HepG2 (cell line): ENCODE measurements around the gene ALDH3B1. TPM values are rescaled to one million over a fixed set of nuclear protein-coding genes. Genes with fewer than 3 reads are reported as not detected.

Source experiments
- ATAC-seq: fragments of 200-7000 bp; cut with Tn5 transposase; 3 replicates; pipeline ENCODE4 v1.9.1; 2020; ENCODE audit warnings: mild to moderate bottlenecking, moderate library complexity
- BruUV-seq: library from RNA; stranded (reverse); fragments of 400-500 nt; replicated peaks from 2 replicates; lab custom pipeline; 2021; lab: Mats Ljungman, UMichigan
- CTCF ChIA-PET: fragments of 300-600 bp; formaldehyde crosslinking; extraction: SDS; loops from one replicate; lab custom pipeline; 2021; ENCODE audit warnings: low total read pairs, inconsistent platforms, low intra/inter-chr PET ratio; lab: Yijun Ruan, JAX
- POLR2A ChIA-PET: fragments of 350-600 bp; sonication (Branson Sonifier 250); formaldehyde crosslinking; loops from one replicate; lab custom pipeline; 2020; ENCODE audit warnings: antibody characterized with exemption, inconsistent platforms; lab: Yijun Ruan, JAX
- DNase-seq: peaks from one replicate; pipeline ENCODE4 v3.0.0-alpha.2; 2015; ENCODE audit warnings: low spot score
- FAIRE-seq: peaks from 3 replicates; lab custom pipeline; 2011; peaks lifted over from hg19 to GRCh38; lab: Jason Lieb, UNC
- H2AFZ ChIP-seq: one replicate; pipeline ENCODE4 v1.6.1; 2011; ENCODE audit warnings: low read length, inconsistent platforms
- H3K27ac ChIP-seq: fragments of 300-600 bp; 3 replicates; pipeline ENCODE4 v1.8.0; 2011; ENCODE audit warnings: mixed run types, mild to moderate bottlenecking, mixed read lengths, low read length, inconsistent platforms; ENCODE audit not compliant: insufficient read depth; ENCODE audit errors: extremely low read length
- H3K27me3 ChIP-seq, 2 experiments: fragments of 200-600 bp in 1 of 2; 2 replicates in 1 of 2; 3 replicates in 1 of 2; pipeline versions ENCODE4 v1.6.0 to v1.8.0; 2011; ENCODE audit warnings: low read length in 2 of 2, mild to moderate bottlenecking in 2 of 2, moderate library complexity in 2 of 2, inconsistent platforms in 1 of 2; ENCODE audit not compliant: insufficient read depth in 2 of 2, control insufficient read depth in 1 of 2
- H3K36me3 ChIP-seq, 2 experiments: fragments of 200-600 bp in 1 of 2; replicated peaks in 1 of 2; 2 replicates in 1 of 2; 3 replicates in 1 of 2; pipeline versions ENCODE4 v1.5.1 to v1.8.0; 2011; ENCODE audit warnings: low read length in 2 of 2, inconsistent platforms in 1 of 2; ENCODE audit not compliant: insufficient read depth in 2 of 2, control insufficient read depth in 1 of 2
- H3K4me1 ChIP-seq: 2 replicates; pipeline ENCODE4 v1.5.1; 2012; ENCODE audit warnings: low read length, inconsistent platforms; ENCODE audit not compliant: insufficient read depth
- H3K4me2 ChIP-seq: 2 replicates; pipeline ENCODE4 v1.6.0; 2011; ENCODE audit warnings: low read depth, low read length, inconsistent platforms
- H3K4me3 ChIP-seq, 3 experiments: fragments of 200-600 bp in 1 of 3; sonication (generic), shearing (Covaris generic) in 1 of 3; replicated peaks in 1 of 3; 2 replicates each; pipeline ENCODE4 v1.5.1; 2011 to 2016; ENCODE audit warnings: low read length in 3 of 3, inconsistent platforms in 2 of 3, low read depth in 2 of 3, mild to moderate bottlenecking in 2 of 3, control low read depth in 1 of 3, mixed read lengths in 1 of 3; ENCODE audit not compliant: insufficient read depth in 1 of 3
- H3K79me2 ChIP-seq: one replicate; pipeline ENCODE4 v1.6.1; 2011; ENCODE audit warnings: low read length, inconsistent platforms; ENCODE audit not compliant: insufficient read depth
- H3K9ac ChIP-seq: 2 replicates; pipeline ENCODE4 v1.6.0; 2011; ENCODE audit warnings: mild to moderate bottlenecking, low read depth, low read length, inconsistent platforms; ENCODE audit not compliant: insufficient read depth
- H3K9me3 ChIP-seq: 2 replicates; pipeline ENCODE4 v1.5.1; 2012; ENCODE audit warnings: mild to moderate bottlenecking, low read length
- H4K20me1 ChIP-seq: 2 replicates; pipeline ENCODE4 v1.6.0; 2011; ENCODE audit warnings: inconsistent platforms, mild to moderate bottlenecking, low read length, moderate library complexity; ENCODE audit not compliant: insufficient read depth
- ARID2 ChIP-seq: sonication (generic); formaldehyde crosslinking; IDR thresholded peaks from 2 replicates; pipeline ENCODE4 v1.8.1; 2022; ENCODE audit warnings: mild to moderate bottlenecking, missing genetic modification reagents, borderline replicate concordance
- ATM ChIP-seq: fragments of 450-650 bp; IDR thresholded peaks from 2 replicates; pipeline ENCODE4 v1.7.1; 2017; ENCODE audit warnings: mild to moderate bottlenecking, borderline replicate concordance
- GATAD1 ChIP-seq: IDR thresholded peaks from 2 replicates; pipeline ENCODE4 v1.6.1; 2016; ENCODE audit warnings: missing genetic modification reagents, missing compliant biosample characterization
- HIC2 ChIP-seq: sonication (generic); formaldehyde crosslinking; IDR thresholded peaks from 2 replicates; pipeline ENCODE4 v1.9.0; 2022; ENCODE audit warnings: low read depth, missing genetic modification reagents
- NBN ChIP-seq: fragments of 450-650 bp; conservative IDR thresholded peaks from 2 replicates; pipeline ENCODE4 v1.6.1; 2017
- RNF2 ChIP-seq: fragments of 450-650 bp; conservative IDR thresholded peaks from 2 replicates; pipeline ENCODE4 v1.6.1; 2016; ENCODE audit warnings: low read depth
- SAFB2 ChIP-seq: sonication (generic); formaldehyde crosslinking; IDR thresholded peaks from 2 replicates; pipeline ENCODE4 v1.5.1; 2020; ENCODE audit warnings: missing genetic modification reagents, low read depth, mild to moderate bottlenecking, borderline replicate concordance
- SPEN ChIP-seq: sonication (generic); formaldehyde crosslinking; IDR thresholded peaks from 2 replicates; pipeline ENCODE4 v1.5.1; 2020; ENCODE audit warnings: low read depth, mild to moderate bottlenecking, missing genetic modification reagents
- WIZ ChIP-seq: sonication (generic); formaldehyde crosslinking; IDR thresholded peaks from 2 replicates; pipeline ENCODE4 v1.5.1; 2020; ENCODE audit warnings: mild to moderate bottlenecking, missing genetic modification reagents
- ZBTB33 ChIP-seq: sonication (generic); formaldehyde crosslinking; IDR thresholded peaks from 2 replicates; pipeline ENCODE4 v1.4.0; 2020; ENCODE audit warnings: missing genetic modification reagents
- ZBTB42 ChIP-seq: sonication (generic); formaldehyde crosslinking; IDR thresholded peaks from 2 replicates; pipeline ENCODE4 v1.5.0; 2020; ENCODE audit warnings: mild to moderate bottlenecking, missing genetic modification reagents
- ZFP36L2 ChIP-seq: sonication (generic); formaldehyde crosslinking; IDR thresholded peaks from 2 replicates; pipeline ENCODE4 v1.4.0; 2020; ENCODE audit warnings: missing genetic modification reagents
- ZFP37 ChIP-seq: sonication (generic); formaldehyde crosslinking; IDR thresholded peaks from 2 replicates; pipeline ENCODE4 v1.4.0; 2020; ENCODE audit warnings: missing genetic modification reagents, borderline replicate concordance
- ZFX ChIP-seq: sonication (generic); formaldehyde crosslinking; IDR thresholded peaks from 2 replicates; pipeline ENCODE4 v1.4.0; 2020; ENCODE audit warnings: mild to moderate bottlenecking, low read depth, missing genetic modification reagents, moderate library complexity
- ZNF17 ChIP-seq: sonication (generic); formaldehyde crosslinking; IDR thresholded peaks from 2 replicates; pipeline ENCODE4 v1.5.0; 2020; ENCODE audit warnings: mild to moderate bottlenecking, missing genetic modification reagents
- ZNF513 ChIP-seq: sonication (generic); formaldehyde crosslinking; conservative IDR thresholded peaks from 2 replicates; pipeline ENCODE4 v1.5.0; 2020; ENCODE audit warnings: missing genetic modification reagents
- ZNF543 ChIP-seq: sonication (generic); formaldehyde crosslinking; IDR thresholded peaks from 2 replicates; pipeline ENCODE4 v1.4.0; 2020; ENCODE audit warnings: mild to moderate bottlenecking, missing genetic modification reagents
- ZNF776 ChIP-seq: sonication (generic); formaldehyde crosslinking; IDR thresholded peaks from 2 replicates; pipeline ENCODE4 v1.4.0; 2020; ENCODE audit warnings: mild to moderate bottlenecking, missing genetic modification reagents
- ZNF816 ChIP-seq: sonication (generic); formaldehyde crosslinking; IDR thresholded peaks from 2 replicates; pipeline ENCODE4 v1.8.0; 2022; ENCODE audit warnings: missing genetic modification reagents, mild to moderate bottlenecking, borderline replicate concordance
- ZZZ3 ChIP-seq: sonication (generic); formaldehyde crosslinking; IDR thresholded peaks from 2 replicates; pipeline ENCODE4 v1.4.0; 2020; ENCODE audit warnings: missing genetic modification reagents, mild to moderate bottlenecking, borderline replicate concordance
- WGBS: methylation state at CpG from one replicate; pipeline ENCODE4 v1.1.6; 2017; ENCODE audit warnings: low lambda C conversion rate; 5-methylcytosine and 5-hydroxymethylcytosine counted together
- in situ Hi-C: cut with HindIII; loops from 2 replicates; pipeline ENCODE4 v1.10.0; 2017; ENCODE audit warnings: low pct_unique_long_range_greater_than_20kb; ENCODE audit not compliant: extremely low pct_ligation_motif_present
- intact Hi-C: fragments of 100-400 bp; cut with micrococcal nuclease; formaldehyde crosslinking; loops from one replicate; pipeline ENCODE4 v1.10.0; 2022; ENCODE audit not compliant: unreplicated experiment
- polyA plus RNA-seq, 8 experiments: library from polyadenylated mRNA; depleted of rRNA in 3 of 8; stranded (reverse) in 7 of 8; unstranded in 1 of 8; fragments of >200 nt; fragmentation: Illumina TruSeq in 4 of 8; extraction: Trizol in 4 of 8; gene quantifications; 2 replicates each; pipeline versions ENCODE4 v1.2.1 to v1.2.3, GENCODE V29; 2011 to 2016; ENCODE audit warnings: low read depth in 4 of 8, missing spikeins in 1 of 8, mixed read lengths in 1 of 8; ENCODE audit not compliant: insufficient read depth in 1 of 8
- total RNA-seq, 5 experiments: library from RNA; depleted of rRNA; stranded (reverse); fragments of >200 nt; fragmentation: Illumina TruSeq; extraction: Trizol; gene quantifications; 2 replicates each; pipeline ENCODE4 v1.2.3, GENCODE V29; 2016; ENCODE audit warnings: low read depth in 1 of 5

ALDH3B1 gene
- total and polyA plus RNA-seq, 2 of the 13 experiments (the other 11 are each of a cell fraction or from before 2014, with no cell fraction given) = 4.0 to 6.7 TPM

GRCh38 chr11:68051191-68052136 lies 41.3 kb downstream of the ALDH3B1 start:
- ChIA-PET POLR2A (interaction anchor here (1.1 to 2.8 kb wide), 7 partner anchors 9 to 41 kb away, joined by 3 to 11 read pairs (median 6); partner anchors contain the start of genes ALDH3B1 and TCIRG1), CTCF (no interaction called here)
- H3K27me3 ChIP-seq = no peaks in the 10 kb centered on the region
- no peak for FAIRE-seq
- no peak overlapping the region for H2AFZ ChIP-seq
- no peak overlapping the region for H3K4me3 ChIP-seq
- H3K4me2 ChIP-seq = no peak overlapping the region
- peaks cover 18 to 30% of the 10 kb centered on the region in 2 experiments for H3K36me3 ChIP-seq
- no TSS peak for BruUV-seq
- no peaks in the 10 kb centered on the region for H3K9me3 ChIP-seq
- no peaks in the 10 kb centered on the region for H3K4me1 ChIP-seq
- DNase-seq = no peak
- in situ Hi-C loops = no loop called here
- peak; percentile 17 for ATAC-seq
- H3K79me2 ChIP-seq = no peaks in the 10 kb centered on the region
- intact Hi-C loops = no loop called here
- no peak overlapping the region for H3K27ac ChIP-seq
- no peak overlapping the region for H3K9ac ChIP-seq
- peaks cover 5% of the 10 kb centered on the region; the same call in 1 of the 2 replicates for H4K20me1 ChIP-seq
- WGBS = 95% methylated on average over 12 of the region's 14 CpGs
- TF ChIP-seq ZFP36L2 (CRISPR knock-in tag) (no peak), ZNF776 (no peak), ZNF543 (no peak), ZNF816 (CRISPR knock-in tag) (no peak), ZZZ3 (CRISPR knock-in tag) (no peak), SAFB2 (CRISPR knock-in tag) (0 out of 2 replicates have a peak, but pooled peaks have one; percentile 32), ZFX (CRISPR knock-in tag) (no peak; the same call in 1 of the 2 replicates), ZBTB42 (no peak), NBN (no peak), ZNF17 (CRISPR knock-in tag) (no peak), ATM (no peak), WIZ (CRISPR knock-in tag) (no peak), ZBTB33 (CRISPR knock-in tag) (no peak), SPEN (CRISPR knock-in tag) (0 out of 2 replicates have a peak, but pooled peaks have one; percentile 30), ARID2 (CRISPR knock-in tag) (no peak), ZNF513 (no peak), RNF2 (no peak), ZFP37 (CRISPR knock-in tag) (no peak), GATAD1 (CRISPR knock-in tag) (no peak), HIC2 (no peak)
